T1000 (cell line): ENCODE data around the gene KCND3.

Experiments used
- DNase-seq: peaks from one replicate; lab custom pipeline; 2025; ENCODE audit warnings: mixed read lengths; lab: John Stamatoyannopoulos, UW

The KCND3 gene

GRCh38 chr1:111988743-111989453 is 570 bp downstream of the KCND3 start:
- DNase-seq: no peak

- no peak for DNase-seq
Observed at GRCh38 chr1:111988377-111988742, 1.1 kb downstream of the KCND3 start.

GRCh38 chr1:111987502-111987901 is 2.0 kb downstream of the KCND3 start:
- DNase-seq: no peak

GRCh38 chr1:111983500-111983899 is 6.0 kb downstream of the KCND3 start:
- DNase-seq: no peak

- no peak for DNase-seq
Observed at GRCh38 chr1:111982428-111982827, 7.0 kb downstream of the KCND3 start.

- DNase-seq: no peak
Observed at GRCh38 chr1:111981871-111982270, 7.6 kb downstream of the KCND3 start.

- DNase-seq: no peak
Observed at GRCh38 chr1:111981090-111981489, 8.4 kb downstream of the KCND3 start.

GRCh38 chr1:111980686-111981085 is 8.8 kb downstream of the KCND3 start:
- no peak for DNase-seq

GRCh38 chr1:111978695-111979094 is 10.8 kb downstream of the KCND3 start:
- DNase-seq: no peak

- no peak for DNase-seq
Observed at GRCh38 chr1:111977378-111977777, 12.1 kb downstream of the KCND3 start.

GRCh38 chr1:111976842-111977241 is 12.6 kb downstream of the KCND3 start:
- no peak for DNase-seq

- DNase-seq: no peak
Observed at GRCh38 chr1:111976332-111976731, 13.1 kb downstream of the KCND3 start.

- no peak for DNase-seq
Observed at GRCh38 chr1:111973150-111973790, 16.2 kb downstream of the KCND3 start.

GRCh38 chr1:111971396-111971795 is 18.1 kb downstream of the KCND3 start:
- no peak for DNase-seq

GRCh38 chr1:111968511-111968910 is 21.0 kb downstream of the KCND3 start:
- no peak for DNase-seq

GRCh38 chr1:111967886-111968285 is 21.6 kb downstream of the KCND3 start:
- no peak for DNase-seq

GRCh38 chr1:111967067-111967690 is 22.3 kb downstream of the KCND3 start:
- no peak for DNase-seq

GRCh38 chr1:111965781-111966443 is 23.6 kb downstream of the KCND3 start:
- no peak for DNase-seq

- DNase-seq: no peak
Observed at GRCh38 chr1:111963985-111964738, 25.3 kb downstream of the KCND3 start.

GRCh38 chr1:111961773-111962565 is 27.5 kb downstream of the KCND3 start:
- no peak for DNase-seq

- no peak for DNase-seq
Observed at GRCh38 chr1:111961016-111961415, 28.5 kb downstream of the KCND3 start.
